ENCODE results near the gene MMP1. TPM values are rescaled to one million over a fixed set of nuclear protein-coding genes. Genes with fewer than 3 reads are reported as not detected.

The MMP1 gene
- total RNA-seq, 4 donors from 2014 or later: not detected

- no peak for ATAC-seq (ENCODE audit: low FRiP score)
- no peak for DNase-seq (ENCODE audit: low spot score)
- TF ChIP-seq, protein P1, sequence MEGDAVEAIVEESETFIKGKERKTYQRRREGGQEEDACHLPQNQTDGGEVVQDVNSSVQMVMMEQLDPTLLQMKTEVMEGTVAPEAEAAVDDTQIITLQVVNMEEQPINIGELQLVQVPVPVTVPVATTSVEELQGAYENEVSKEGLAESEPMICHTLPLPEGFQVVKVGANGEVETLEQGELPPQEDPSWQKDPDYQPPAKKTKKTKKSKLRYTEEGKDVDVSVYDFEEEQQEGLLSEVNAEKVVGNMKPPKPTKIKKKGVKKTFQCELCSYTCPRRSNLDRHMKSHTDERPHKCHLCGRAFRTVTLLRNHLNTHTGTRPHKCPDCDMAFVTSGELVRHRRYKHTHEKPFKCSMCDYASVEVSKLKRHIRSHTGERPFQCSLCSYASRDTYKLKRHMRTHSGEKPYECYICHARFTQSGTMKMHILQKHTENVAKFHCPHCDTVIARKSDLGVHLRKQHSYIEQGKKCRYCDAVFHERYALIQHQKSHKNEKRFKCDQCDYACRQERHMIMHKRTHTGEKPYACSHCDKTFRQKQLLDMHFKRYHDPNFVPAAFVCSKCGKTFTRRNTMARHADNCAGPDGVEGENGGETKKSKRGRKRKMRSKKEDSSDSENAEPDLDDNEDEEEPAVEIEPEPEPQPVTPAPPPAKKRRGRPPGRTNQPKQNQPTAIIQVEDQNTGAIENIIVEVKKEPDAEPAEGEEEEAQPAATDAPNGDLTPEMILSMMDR (IDR thresholded peaks at IDR 0.05): no peak
Observed at GRCh38 chr11:102807921-102808320, 10.0 kb upstream of the MMP1 start.

- no peak for DNase-seq (ENCODE audit: low spot score)
- no peak for ATAC-seq (ENCODE audit: low FRiP score)
- TF ChIP-seq, protein P1 (IDR thresholded peaks at IDR 0.05): no peak
Observed at GRCh38 chr11:102806296-102806695, 8.3 kb upstream of the MMP1 start.

DNA sequence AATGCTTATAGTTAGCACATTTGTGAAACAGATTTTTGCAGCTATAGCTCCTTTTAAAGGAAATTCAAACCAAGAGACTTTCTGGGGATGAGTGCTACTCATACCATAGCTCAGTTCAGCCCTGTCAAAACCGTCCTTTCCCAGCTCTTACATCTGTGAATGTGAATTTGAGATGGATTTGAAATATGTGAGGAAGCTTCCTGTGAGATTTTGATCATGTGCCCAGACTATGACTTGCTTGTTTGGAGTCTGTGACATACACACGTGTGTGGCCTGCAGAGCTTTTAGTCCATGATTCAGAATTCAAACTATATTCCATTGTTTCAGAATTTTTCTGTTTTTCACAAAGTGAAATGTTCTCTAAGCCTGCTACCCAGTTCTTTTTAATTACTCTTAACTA lies 4.4 kb upstream of the MMP1 start:
- TF ChIP-seq, protein P1 (IDR thresholded peaks at IDR 0.05): no peak
- ATAC-seq (ENCODE audit: low FRiP score): no peak

DNA sequence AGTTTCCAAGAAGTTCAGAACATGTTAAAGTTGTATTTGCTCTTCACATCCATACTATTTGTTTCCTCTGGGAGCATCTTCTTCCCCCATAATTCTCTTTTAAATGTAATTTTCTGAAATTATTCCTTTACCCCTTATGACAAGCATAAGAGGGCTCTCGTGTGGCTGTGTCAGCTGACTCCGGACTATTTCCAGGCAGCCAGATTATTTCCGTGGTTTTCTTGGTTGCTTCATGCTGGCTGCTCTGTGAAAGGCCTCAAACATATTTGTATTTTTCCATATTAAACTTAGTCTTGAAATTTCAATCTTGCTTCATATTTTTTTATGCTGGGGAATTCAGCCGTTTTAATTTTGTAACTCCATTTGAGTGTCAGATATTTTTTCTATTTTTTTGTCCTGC lies 2.8 kb upstream of the MMP1 start:
- DNase-seq (ENCODE audit: low spot score) (no peak), ATAC-seq (ENCODE audit: low FRiP score) (no peak)
- TF ChIP-seq, protein P1 (IDR thresholded peaks at IDR 0.05): no peak

More for the DNA sequence above, 4.4 kb upstream of the MMP1 start:
- DNase-seq (ENCODE audit: low spot score): no peak

GRCh38 chr11:102799681-102800340 lies 1.9 kb upstream of the MMP1 start:
- ATAC-seq (ENCODE audit: low FRiP score): no peak
- no peak for DNase-seq (ENCODE audit: low spot score)
- TF ChIP-seq, protein P1 (IDR thresholded peaks at IDR 0.05): no peak

DNA sequence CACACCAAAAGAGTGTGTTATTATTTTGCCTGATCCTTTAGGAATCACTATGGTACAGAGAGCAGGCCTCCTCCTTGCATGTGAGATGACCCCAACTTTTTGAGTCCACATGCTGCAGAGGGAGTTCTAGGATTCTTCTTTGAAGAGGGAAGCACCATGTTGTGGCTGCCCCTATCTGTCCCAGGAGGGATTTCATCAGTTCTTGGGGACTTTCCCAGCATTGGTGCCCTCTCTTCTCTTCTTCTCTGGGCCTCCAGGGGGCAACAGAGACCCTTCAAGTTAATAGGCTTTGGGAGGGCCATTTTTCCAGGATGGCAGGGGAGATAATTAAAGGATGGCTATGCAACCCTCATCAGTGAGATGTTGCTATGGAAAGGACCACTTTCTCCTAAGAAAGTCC lies 3.6 kb downstream of the MMP1 start:
- no peak for DNase-seq (ENCODE audit: low spot score)
- TF ChIP-seq, protein P1 (IDR thresholded peaks at IDR 0.05): no peak
- no peak for ATAC-seq (ENCODE audit: low FRiP score)

DNA sequence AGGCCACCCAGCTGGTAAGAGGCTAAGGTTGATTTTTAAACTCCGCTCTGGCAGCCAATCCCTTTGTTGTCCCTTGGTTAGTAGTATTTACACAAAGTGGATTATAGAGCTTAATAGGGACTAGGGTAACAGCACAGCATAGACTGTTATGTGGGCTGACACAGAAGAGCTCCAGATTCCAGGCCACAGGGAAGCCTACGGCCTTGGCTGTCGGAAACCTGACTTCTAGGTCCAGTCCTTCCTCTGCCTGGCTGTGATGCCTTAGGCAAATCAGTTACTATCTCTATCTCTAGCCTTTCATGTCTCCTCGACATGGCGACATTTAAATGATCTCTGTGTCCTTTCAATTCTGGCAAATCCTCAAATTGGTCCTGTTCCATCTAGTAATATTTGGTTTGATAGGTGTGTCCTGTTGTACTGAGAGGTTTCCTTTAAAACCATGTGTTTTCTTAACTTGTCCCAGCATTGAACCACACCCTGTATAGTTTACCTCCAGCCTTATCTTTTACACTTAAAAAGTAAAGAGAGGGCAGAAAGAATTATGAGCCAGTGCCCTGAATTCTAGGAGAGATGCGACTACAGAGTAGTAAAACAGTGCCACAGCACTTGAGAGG lies 4.2 kb downstream of the MMP1 start:
- TF ChIP-seq, protein P1 (IDR thresholded peaks at IDR 0.05): no peak
- DNase-seq (ENCODE audit: low spot score) (no peak), ATAC-seq (ENCODE audit: low FRiP score) (no peak)
